ENCODE data around the gene TMED3.
"Not testable (repeated sequence)": the region's sequence is repeated elsewhere in the genome, so short reads cannot be mapped to it uniquely, and the experiment has no call there.

TMED3 gene

GRCh38 chr15:79319973-79320372, 9.1 kb downstream of the TMED3 start:
- not testable (repeated sequence) for DNase-seq

DNA sequence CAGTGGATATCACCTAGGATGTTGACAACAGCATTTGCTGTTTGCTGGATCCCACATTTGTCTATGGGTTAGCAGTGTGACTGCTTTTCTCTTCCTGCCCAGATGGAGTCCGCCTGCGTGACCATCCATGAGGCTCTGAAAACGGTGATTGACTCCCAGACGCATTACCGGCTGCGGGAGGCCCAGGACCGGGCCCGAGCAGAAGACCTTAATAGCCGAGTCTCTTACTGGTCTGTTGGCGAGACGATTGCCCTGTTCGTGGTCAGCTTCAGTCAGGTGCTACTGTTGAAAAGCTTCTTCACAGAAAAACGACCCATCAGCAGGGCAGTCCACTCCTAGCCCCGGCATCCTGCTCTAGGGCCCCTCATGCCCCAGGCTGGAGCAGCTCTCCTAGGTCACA, 11.0 kb downstream of the TMED3 start:
- no peak for DNase-seq

GRCh38 chr15:79322306-79322705, 11.4 kb downstream of the TMED3 start:
- DNase-seq: no peak

DNA sequence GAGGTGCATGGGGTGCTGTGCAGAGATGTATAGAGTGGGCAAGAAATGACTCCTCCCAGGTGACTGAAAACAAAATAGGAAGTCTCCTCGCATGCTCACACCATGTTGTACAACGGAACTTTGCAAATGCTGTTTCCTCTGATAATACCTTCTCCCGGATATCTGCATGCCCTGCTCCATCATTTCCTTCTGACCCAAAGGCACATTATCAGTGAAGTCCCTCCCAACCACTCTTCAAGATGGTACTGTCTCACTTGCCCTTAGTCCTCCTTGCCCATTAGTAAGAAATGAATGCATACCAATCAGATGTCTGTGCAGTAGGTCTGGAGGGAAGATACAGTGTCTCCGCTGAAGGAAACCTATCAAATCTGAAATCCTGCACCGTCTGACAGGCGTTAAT, 12.0 kb downstream of the TMED3 start:
- DNase-seq: no peak

- DNase-seq: no peak
Observed at GRCh38 chr15:79329171-79329611, 18.3 kb downstream of the TMED3 start.

DNA sequence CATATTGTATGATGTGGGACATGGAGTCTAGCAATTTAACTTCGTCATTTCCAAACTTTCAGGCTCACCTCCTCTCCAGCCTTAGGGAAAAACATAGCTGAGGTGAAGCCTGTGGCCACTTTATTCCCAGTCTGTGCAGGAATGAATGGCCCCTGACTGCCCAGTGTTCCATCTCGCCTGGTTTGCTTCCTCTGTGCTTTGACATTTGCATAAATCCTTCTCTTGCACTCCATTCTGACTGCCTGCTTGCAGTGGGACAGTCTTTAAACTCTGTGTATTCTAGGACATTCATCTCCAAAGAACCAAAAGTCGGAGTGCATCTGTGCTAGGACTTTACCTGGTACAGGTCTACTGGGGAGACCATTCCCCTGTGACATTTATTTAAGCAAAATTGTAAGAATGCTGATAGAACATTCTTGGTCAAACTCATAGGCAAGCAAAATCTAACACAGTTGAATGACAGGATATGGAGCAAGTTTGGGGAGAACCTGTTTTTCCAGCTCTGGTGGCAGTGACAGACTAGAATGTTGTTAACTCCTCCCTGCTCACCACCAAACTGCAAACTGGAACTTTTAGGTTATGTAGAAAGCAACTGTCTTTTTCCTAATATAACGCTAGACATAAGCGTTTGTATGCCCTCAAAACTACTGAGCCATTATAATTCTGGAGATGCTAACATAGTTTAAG, 22.1 kb downstream of the TMED3 start:
- DNase-seq: no peak

- DNase-seq: no peak
Observed at GRCh38 chr15:79337591-79337990, 26.7 kb downstream of the TMED3 start.

DNA sequence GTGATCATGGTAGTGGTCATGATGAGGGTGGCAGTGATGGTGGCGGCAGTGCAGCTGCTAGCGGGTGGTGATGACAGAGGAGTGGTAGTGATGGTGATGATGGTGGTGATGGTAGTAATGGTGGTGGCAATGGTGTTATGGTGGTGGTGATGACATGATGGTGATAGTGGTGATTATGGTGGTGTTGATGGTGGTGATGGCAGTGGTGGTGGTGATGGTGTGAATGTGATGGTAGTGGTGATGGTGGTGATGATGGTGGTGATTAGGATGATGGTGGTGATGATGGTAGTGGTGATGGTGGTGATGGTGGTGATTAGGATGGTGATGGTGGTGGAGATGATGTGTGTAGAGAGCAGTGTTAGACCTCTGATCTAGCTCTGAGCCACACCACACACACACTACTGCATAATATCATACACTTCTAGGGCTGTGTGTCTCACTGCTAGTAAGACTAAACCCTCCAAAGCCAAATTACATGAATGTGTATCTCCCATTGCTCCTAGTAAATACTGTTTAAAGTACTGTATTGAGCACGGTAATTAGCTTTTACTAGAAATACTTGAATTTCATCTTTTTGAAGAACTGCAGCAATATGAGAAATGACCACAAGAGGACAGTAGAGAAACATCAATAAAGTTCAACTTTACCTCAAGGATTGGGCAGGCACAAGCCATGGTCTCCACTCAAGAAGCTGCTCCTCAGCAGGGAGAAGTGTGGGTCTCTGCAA, 28.8 kb downstream of the TMED3 start:
- no peak for DNase-seq

DNA sequence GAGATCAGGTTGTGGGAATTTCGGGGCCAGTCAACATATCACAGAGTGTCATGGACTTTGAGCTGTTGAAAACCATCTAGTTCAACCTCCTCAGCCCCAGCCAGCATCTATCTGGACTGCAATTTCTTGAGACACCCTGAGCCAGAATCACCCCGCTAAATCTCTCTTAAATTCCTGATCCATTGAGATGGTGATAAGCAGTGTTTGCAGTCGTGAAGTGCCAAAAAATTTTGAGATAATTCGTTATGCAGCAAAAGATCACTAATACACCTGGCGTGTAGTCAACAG, 29.3 kb downstream of the TMED3 start:
- DNase-seq: no peak

DNA sequence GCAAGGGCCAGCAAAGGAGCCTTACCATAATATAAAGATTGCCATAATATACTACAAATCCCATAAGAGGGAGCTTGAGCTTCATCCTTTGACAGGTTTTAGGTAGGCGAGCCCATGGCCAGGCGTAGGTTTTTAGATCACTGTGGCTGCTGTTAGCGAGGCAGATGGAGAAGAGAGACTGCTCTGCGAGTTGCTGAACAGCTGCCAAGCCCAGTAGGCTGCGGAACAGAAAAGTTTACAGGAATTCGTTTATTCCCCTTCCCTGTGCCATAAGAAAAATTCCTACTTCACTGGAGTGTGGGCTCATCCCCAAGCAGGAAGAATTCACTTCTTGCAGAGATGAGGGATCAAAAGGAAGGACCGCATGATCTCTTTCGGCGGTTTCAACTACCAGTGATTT, 30.5 kb downstream of the TMED3 start:
- DNase-seq: no peak

GRCh38 chr15:79349525-79349924, 38.6 kb downstream of the TMED3 start:
- DNase-seq: no peak

GRCh38 chr15:79352206-79352605, 41.3 kb downstream of the TMED3 start:
- DNase-seq: no peak

- DNase-seq: no peak
Observed at GRCh38 chr15:79357566-79357965, 46.7 kb downstream of the TMED3 start.

- no peak for DNase-seq
Observed at GRCh38 chr15:79358069-79358468, 47.2 kb downstream of the TMED3 start.

GRCh38 chr15:79364571-79365240, 53.8 kb downstream of the TMED3 start:
- DNase-seq: no peak

DNA sequence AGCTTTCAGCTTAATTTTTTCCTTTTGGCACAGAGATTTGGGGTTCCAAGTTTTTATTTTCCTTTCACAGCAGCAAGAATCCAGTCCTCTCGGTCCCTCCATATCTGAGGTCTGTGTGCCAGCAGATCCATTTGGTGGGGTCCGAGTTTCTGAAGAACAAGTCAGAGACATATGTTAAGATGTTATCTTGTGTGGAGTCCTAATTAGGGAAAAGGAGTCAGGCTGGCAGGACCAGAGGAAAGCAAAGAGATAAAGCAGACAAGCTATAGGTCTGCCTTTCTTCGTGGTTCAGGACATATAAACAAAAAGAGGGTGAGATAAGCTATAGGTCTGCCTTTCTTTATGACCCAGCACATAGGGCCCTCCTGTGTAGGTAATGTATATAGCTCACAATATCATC, 54.9 kb downstream of the TMED3 start:
- no peak for DNase-seq

GRCh38 chr15:79366691-79367090, 55.8 kb downstream of the TMED3 start:
- no peak for DNase-seq

- DNase-seq: no peak
Observed at GRCh38 chr15:79370716-79371115, 59.8 kb downstream of the TMED3 start.

DNA sequence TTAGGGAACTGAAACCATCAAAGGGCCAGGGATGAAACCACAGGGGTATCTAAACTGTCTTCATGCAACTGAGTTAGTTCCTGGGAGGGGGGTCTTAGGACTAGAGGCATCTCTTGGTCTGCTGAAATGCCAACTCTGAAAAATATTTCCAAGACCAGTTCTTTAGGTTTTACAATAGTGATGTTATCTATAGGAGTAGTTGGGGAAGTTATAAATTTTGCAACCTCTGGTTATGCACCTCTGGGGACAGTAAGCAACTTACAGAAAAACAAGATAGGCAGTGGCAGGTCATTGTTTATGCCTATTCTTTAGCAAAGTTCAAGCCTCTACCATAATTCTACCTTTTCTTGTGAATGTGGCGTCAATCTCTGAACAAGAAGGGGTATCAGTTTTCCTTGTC, 60.7 kb downstream of the TMED3 start:
- DNase-seq: no peak

DNA sequence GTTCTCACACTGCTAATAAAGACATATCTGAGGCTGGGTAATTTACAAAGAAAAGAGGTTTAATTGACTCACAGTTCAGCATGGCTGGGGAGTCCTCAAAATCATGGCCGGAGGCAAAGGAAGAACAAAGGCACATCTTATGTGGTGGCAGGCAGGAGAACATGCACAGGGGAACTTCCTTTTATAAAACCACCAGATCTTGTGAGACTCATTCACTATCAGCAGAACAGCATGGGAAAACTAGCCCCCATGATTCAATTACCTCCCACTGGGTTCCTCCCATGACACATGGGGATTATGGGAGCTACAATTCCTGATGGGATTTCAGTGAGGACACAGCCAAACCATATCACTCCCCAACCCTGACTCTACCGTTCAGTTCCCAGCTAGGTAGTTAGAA, 61.5 kb downstream of the TMED3 start:
- DNase-seq: no peak
